OCI-LY1 (cell line): ENCODE results near the gene ABLIM2.
A peak's percentile ranks its signal among the peaks of the same experiment; 100 is the strongest.

Source experiments
- H2AFZ ChIP-seq: fragments of 200-600 bp; sonication (generic), shearing (Covaris generic); 2 replicates; pipeline ENCODE4 v1.6.0; 2014; ENCODE audit warnings: antibody characterized with exemption, mild to moderate bottlenecking, low read length
- H3F3A ChIP-seq: fragments of 200-600 bp; sonication (generic), shearing (Covaris generic); 2 replicates; pipeline ENCODE4 v1.6.0; 2014; ENCODE audit warnings: mild to moderate bottlenecking, antibody characterized with exemption, low read length, moderate library complexity; ENCODE audit not compliant: insufficient read depth
- H3K27ac ChIP-seq: fragments of 200-600 bp; sonication (generic); 2 replicates; pipeline ENCODE4 v1.5.1; 2014; ENCODE audit warnings: low read length, mixed run types, mild to moderate bottlenecking, low read depth; ENCODE audit not compliant: poor library complexity, severe bottlenecking
- H3K27me3 ChIP-seq: fragments of 200-600 bp; sonication (generic); 2 replicates; pipeline ENCODE4 v1.6.0; 2014; ENCODE audit warnings: antibody characterized with exemption, mild to moderate bottlenecking, low read length, moderate library complexity; ENCODE audit not compliant: insufficient read depth
- H3K36me3 ChIP-seq: fragments of 200-600 bp; sonication (generic); 2 replicates; pipeline ENCODE4 v1.6.1; 2014; ENCODE audit warnings: mild to moderate bottlenecking, antibody characterized with exemption, low read length, moderate library complexity, mixed read lengths; ENCODE audit not compliant: insufficient read depth
- H3K4me1 ChIP-seq: fragments of 200-600 bp; sonication (generic); 2 replicates; pipeline ENCODE4 v1.5.1; 2014; ENCODE audit warnings: mild to moderate bottlenecking, low read length, moderate library complexity; ENCODE audit not compliant: insufficient read depth, severe bottlenecking
- H3K4me2 ChIP-seq: fragments of 200-600 bp; sonication (generic), shearing (Covaris generic); 2 replicates; pipeline ENCODE4 v1.6.1; 2014; ENCODE audit warnings: low read length
- H3K4me3 ChIP-seq: fragments of 200-600 bp; sonication (generic); 2 replicates; pipeline ENCODE4 v1.5.1; 2014; ENCODE audit warnings: low read length, low read depth, mild to moderate bottlenecking, mixed read lengths; ENCODE audit not compliant: poor library complexity, severe bottlenecking
- H3K79me2 ChIP-seq: fragments of 200-600 bp; shearing (Covaris generic); 2 replicates; pipeline ENCODE4 v1.6.1; 2016; ENCODE audit warnings: mixed run types, low read length, mixed read lengths; ENCODE audit not compliant: insufficient read depth
- H3K9ac ChIP-seq: fragments of 200-600 bp; sonication (generic), shearing (Covaris generic); 2 replicates; pipeline ENCODE4 v1.6.1; 2014; ENCODE audit warnings: mild to moderate bottlenecking, low read length, mixed read lengths
- H3K9me2 ChIP-seq: fragments of 200-600 bp; sonication (generic), shearing (Covaris generic); 2 replicates; pipeline ENCODE4 v1.6.1; 2014; ENCODE audit warnings: low read depth, mild to moderate bottlenecking, low read length, mixed read lengths
- H3K9me3 ChIP-seq: fragments of 200-600 bp; shearing (Covaris generic); 2 replicates; pipeline ENCODE4 v1.6.1; 2014; ENCODE audit warnings: low read length, mixed read lengths
- H4K20me1 ChIP-seq: fragments of 200-600 bp; sonication (generic), shearing (Covaris generic); 2 replicates; pipeline ENCODE4 v1.6.0; 2016; ENCODE audit warnings: mild to moderate bottlenecking, low read length; ENCODE audit not compliant: insufficient read depth
- EZH2 ChIP-seq: fragments of 200-600 bp; sonication (generic), shearing (Covaris generic); IDR thresholded peaks from 2 replicates; pipeline ENCODE4 v1.8.0; 2017; ENCODE audit warnings: borderline replicate concordance, mixed run types, mild to moderate bottlenecking, antibody characterized with exemption, low read length, moderate library complexity, mixed read lengths
- TF ChIP-seq, protein P1 (sequence below): fragments of 200-600 bp; sonication (generic), shearing (Covaris generic); IDR thresholded peaks from 2 replicates; pipeline ENCODE4 v1.5.1; 2017; ENCODE audit warnings: mild to moderate bottlenecking, antibody characterized with exemption, low read length, moderate library complexity, mixed read lengths

The ABLIM2 gene

DNA sequence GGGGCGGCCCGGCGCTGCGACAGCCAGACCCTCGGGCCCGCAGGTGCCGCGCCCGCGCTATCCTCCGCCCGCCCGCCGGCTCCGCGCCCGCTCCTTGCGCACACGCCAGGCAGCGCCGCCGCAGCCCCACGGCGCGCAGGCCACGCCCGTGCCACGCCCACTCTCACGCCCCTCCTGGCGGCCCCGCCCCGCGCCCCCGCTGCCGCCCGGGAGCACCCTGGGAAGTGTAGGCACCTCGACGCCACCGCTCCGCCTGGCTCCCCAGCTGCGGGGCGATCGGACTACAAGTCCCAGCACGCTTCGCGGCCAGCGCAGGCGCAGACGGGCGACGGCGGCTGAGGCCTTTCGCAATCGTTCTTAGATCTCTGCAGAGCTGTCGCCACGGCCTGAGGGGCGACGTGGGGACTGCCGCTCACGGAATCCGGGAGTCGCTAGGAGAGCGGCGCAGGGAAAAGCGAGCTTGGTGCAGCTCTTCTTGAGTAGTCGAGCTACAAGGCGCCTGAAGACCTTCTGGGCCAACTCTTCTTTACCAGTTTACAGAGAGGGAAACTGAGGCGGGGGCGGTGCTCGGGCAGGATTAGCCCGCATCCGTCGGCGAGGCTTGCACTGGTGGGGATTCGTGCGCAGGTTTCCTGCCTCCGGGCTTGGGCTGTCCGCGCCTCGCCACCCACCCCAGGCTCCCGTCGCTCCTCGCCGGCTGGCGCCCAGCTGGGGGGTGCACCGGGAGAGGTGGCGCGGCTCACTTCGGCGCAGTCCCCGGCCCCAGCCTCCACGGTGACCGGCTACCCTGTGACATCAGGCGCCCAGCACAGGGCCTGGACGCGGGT, at the start of gene ABLIM2:
TSS of gene ABLIM2 (minus strand) at position 104 of the 827 bp plus-strand sequence. CDS start 124 bp downstream, outside the sequence.
- Histone ChIP-seq H3K4me3 (peak within 1 kb of the TSS; percentile 63), H4K20me1 (no peaks in the 10 kb centered on the region), H3K9me3 (no peaks in the 10 kb centered on the region), H3K9ac (peak within 1 kb of the TSS; percentile 54; the same call in 1 of the 2 replicates), H3K27ac (no peak within 1 kb of the TSS), H3F3A (no peaks in the 10 kb centered on the region), H2AFZ (no peak within 1 kb of the TSS), H3K4me2 (peak within 1 kb of the TSS; percentile 85), H3K36me3 (no peaks in the 10 kb centered on the region), H3K4me1 (peaks cover 34% of the 10 kb centered on the region), H3K9me2 (no peaks in the 10 kb centered on the region), H3K27me3 (no peaks in the 10 kb centered on the region), H3K79me2 (no peaks in the 10 kb centered on the region)
- TF ChIP-seq, protein P1, sequence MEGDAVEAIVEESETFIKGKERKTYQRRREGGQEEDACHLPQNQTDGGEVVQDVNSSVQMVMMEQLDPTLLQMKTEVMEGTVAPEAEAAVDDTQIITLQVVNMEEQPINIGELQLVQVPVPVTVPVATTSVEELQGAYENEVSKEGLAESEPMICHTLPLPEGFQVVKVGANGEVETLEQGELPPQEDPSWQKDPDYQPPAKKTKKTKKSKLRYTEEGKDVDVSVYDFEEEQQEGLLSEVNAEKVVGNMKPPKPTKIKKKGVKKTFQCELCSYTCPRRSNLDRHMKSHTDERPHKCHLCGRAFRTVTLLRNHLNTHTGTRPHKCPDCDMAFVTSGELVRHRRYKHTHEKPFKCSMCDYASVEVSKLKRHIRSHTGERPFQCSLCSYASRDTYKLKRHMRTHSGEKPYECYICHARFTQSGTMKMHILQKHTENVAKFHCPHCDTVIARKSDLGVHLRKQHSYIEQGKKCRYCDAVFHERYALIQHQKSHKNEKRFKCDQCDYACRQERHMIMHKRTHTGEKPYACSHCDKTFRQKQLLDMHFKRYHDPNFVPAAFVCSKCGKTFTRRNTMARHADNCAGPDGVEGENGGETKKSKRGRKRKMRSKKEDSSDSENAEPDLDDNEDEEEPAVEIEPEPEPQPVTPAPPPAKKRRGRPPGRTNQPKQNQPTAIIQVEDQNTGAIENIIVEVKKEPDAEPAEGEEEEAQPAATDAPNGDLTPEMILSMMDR = no peak

DNA sequence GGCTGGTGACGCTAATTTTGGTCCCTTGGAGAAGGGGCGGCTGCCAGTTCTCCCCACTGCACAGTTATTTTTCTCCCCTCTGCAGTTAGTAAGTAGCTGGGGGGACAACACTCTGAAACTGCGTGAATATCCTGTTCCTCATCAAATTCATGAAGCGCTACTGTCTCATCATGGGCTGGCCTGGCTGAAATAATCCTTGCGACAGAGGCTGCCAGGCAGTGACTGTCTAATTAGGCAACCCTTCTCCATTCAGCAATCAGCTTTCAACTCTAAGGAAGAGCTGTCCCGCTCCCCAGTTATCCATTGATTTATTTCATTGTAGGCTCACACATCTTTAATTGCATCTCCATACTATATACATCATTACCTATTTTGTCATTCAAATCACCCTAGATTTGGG, 48.7 kb upstream of the ABLIM2 start:
- Histone ChIP-seq H4K20me1 (no peaks in the 10 kb centered on the region), H3F3A (no peaks in the 10 kb centered on the region), H3K36me3 (no peaks in the 10 kb centered on the region), H3K9me3 (no peaks in the 10 kb centered on the region), H2AFZ (no peak overlapping the region), H3K27ac (no peak overlapping the region), H3K79me2 (no peaks in the 10 kb centered on the region), H3K9me2 (no peaks in the 10 kb centered on the region), H3K4me1 (peaks cover 17% of the 10 kb centered on the region), H3K4me2 (no peak overlapping the region), H3K9ac (no peak overlapping the region), H3K4me3 (no peak overlapping the region), H3K27me3 (no peaks in the 10 kb centered on the region)
- TF ChIP-seq, protein P1 = no peak
- no peak for TF ChIP-seq EZH2

DNA sequence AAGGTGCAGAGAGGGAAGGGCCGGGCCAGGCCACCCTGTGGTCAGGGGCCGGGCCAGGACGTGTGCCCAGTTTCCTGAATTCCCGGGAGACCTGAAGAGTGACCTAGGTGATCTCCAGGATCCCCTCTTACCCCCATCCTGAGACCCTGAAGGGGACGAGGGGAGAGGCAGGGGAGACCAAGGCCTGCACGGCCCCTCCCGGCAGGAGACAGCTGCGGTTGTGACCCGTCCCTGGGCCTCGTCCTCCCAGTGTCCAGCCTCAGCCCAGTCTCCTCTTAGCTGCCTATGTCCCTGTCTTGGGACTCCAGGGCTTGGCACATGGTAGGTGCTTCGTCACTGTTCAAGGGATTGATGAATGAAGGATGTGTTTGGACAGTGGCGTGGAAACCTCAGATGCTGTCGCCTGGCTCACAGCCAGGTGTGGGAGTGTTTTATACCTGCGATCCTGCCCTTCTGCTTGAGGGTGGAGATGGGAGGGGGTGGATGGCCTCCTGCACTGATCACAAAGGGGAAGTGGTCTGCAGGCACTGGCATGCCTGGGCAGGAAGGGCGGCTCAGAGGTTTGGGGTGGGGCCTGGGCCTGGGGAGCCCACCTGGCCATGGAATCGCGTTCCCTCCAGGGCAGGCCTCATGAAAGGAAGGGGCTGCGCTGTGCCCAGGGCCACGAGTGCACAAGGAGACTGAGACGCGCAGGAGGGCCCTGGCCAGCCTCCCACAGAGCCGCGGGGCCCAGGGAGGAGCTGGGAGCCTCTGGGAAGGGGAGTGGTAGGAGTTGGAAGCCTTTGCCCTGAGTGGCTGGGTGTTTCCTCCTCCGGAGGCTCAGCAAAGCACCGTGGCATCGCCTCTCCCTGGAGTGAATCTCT, 47.4 kb upstream of the ABLIM2 start:
- no peak overlapping the region for H3K9ac ChIP-seq
- no peaks in the 10 kb centered on the region for H3K36me3 ChIP-seq
- peak overlapping the region; percentile 30 for H3K27ac ChIP-seq
- no peaks in the 10 kb centered on the region for H3K9me2 ChIP-seq
- H3F3A ChIP-seq = no peaks in the 10 kb centered on the region
- TF ChIP-seq, protein P1 = no peak
- no peak for TF ChIP-seq EZH2
- no peaks in the 10 kb centered on the region for H3K9me3 ChIP-seq
- no peaks in the 10 kb centered on the region for H4K20me1 ChIP-seq
- no peaks in the 10 kb centered on the region for H3K27me3 ChIP-seq
- H3K4me3 ChIP-seq = no peak overlapping the region
- H3K4me2 ChIP-seq = no peak overlapping the region
- H2AFZ ChIP-seq = no peak overlapping the region
- H3K79me2 ChIP-seq = no peaks in the 10 kb centered on the region
- peaks cover 30% of the 10 kb centered on the region for H3K4me1 ChIP-seq
